Measurements from ENCODE around the gene SH3BP4.

GRCh38 chr2:234970477-234970882 lies 18.7 kb downstream of the SH3BP4 start:
- no peak for TF ChIP-seq POLR2A (IDR thresholded peaks at IDR 0.05)
- TF ChIP-seq CTCF (IDR thresholded peaks at IDR 0.05): no peak

All from esophagus squamous epithelium (tissue), 4 donors.